GM19372 (cell line): Measurements from ENCODE around the gene TMEM250.

Experiments
- ATAC-seq: cut with Tn5 transposase; IDR thresholded peaks from one replicate; pipeline ENCODE4 v1.9.1; 2021; ENCODE audit warnings: mild to moderate bottlenecking, low read depth, moderate library complexity; ENCODE audit not compliant: unreplicated experiment

TMEM250 gene

DNA sequence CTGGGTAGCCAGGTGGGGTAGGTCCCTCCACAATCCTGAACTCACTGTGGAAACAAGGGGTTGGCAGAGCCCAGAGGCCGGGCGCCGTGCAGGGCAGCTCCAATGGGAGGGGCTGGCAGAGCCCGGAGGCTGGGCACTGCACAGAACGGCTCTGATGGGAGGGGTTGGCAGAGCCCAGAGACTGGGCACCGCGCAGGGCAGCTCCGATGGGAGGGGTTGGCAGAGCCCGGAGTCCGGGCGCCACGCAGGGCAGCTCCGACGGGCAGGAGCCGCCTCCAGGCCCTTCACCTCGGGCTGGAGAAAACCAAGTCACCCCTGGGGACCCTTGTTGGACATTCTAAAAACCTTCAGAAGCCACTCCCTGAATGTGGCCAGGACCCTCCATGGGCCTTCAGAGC lies 32.9 kb downstream of the TMEM250 start:
- no peak for ATAC-seq

DNA sequence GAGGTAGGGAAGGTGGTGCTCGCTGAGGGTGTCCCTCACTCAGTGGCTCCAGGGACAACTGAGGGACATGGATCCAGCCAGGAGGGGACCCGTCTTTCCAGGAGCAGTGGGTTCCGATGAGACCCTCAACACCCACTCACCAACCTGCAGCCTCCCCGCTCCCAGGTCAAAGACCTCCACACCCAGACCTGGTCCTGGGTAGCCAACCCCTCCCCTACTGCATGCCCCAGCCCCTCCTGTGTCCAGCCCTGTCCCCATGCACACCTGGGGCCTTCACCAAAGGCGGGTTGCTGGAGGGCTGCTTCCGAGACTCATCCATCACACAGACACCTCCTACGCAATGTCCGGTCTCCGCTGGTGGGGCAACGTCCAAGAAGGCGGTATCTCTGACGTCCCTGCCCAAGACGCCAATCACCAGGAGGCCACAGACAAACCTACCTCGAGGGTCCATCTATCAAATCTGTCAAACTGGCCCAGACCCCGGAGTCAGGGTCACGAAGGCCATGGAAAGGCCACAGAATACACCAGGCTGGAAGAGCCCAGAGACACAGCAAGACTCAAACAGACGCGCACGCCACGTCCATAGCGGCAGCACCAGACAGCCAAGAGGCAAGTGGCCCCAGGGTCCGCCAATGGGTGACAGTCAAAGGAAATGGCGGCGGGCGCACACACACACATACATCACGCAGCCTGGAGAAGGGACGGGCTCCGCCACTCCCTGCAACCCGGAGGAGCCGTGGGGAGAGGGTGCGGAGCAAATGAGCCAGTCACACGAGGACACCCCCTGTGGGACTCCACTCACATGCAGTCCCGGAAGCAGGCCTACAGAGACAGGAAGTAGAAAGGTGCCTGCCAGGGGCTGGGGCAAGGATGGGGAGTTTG lies 34.4 kb downstream of the TMEM250 start:
- no peak for ATAC-seq

DNA sequence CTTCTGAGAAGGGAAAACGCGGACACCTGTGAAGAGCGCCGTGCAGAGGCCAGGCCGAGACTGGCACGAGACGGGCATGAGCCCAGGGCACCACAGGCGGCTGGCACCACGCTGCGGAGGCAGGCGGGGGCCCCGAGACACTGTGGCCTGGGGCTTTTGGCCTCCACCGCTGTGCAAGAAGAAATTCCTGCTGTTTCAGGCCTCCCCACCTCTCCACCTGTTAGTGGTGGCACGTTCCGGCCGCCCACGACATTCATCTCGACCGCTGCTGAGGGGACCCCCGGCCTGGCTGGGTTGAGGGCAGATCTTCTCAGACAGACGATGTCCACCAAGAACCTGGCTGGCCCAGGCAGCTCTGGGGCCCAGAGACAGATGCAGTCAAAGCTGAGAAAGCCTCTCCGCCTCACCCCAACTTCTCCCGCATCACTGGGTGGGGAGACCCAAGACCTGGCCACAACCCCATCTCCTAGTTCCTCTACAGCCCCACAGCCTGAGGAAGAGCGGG lies 35.1 kb downstream of the TMEM250 start:
- no peak for ATAC-seq

DNA sequence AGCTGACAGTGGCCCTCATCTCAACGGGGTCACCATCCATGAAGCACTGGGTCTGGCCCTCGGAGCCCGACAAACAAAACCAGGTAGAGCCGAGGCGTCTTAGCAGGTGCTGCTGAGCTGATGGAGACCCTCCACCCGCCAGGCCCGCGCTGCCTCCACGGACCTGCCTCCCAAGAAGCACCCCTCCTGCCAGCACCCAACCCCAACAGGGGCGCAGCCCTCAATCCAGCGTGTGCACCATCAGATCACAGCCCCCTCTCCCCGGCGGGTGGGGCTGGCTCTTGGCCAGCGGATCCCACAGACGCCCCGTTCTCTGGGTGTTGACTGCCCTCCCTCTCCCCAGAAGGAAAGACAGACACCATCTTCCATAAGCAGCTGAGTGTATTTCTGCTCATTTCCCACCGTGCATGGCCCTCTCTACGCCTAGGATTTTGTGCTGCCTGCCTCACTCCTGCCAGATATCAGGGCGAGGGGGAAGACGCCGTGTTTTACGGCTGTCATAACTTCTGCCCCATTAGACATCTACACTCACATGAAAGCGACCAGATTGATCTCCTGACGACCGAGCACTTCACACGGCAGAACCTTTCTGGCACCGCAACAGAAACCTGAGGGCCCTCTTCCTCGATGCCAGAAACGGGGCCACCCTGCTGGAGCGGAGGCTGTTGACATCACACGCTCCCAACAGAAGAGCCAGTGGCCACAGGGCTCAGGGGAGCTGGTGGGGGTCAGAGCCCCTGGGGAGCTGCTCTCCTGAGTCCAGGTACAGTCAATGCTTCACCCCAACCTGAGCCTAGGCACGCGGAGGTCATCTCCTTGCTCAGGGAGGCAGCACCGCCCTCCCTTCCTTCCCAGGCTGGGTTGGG lies 35.9 kb downstream of the TMEM250 start:
- no peak for ATAC-seq

DNA sequence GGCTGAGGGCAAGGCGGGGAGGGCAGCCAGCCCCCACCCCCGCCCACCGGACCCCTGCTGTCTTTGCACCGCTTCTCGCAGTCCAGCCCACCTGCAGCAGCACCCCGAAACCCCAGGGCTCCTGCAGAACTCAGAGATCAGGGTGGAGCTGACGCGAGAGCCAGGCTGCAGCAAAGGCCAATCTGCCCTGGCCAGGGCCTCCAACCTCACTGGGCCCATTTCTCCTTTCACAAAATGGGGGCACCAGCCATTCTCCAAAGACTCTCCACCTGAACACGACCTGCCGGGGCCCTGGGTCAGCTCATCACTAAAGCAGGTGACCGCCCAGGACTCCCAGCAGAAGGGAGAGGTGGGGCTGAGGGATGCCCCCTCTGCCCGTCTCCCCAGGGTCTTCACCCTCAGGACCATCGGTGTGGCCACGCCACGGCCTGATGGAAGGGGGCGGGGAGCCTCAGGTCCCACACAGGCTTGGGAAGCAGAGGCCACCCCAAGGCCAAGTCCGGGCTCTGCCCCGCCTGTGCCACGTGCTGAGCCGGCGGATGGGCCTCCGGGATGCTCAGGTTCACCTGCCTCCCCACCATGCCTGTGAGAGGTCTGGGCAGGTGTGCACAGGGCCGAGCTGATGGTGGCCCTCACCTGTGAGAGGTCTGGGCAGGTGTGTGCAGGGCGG lies 36.7 kb downstream of the TMEM250 start:
- no peak for ATAC-seq

DNA sequence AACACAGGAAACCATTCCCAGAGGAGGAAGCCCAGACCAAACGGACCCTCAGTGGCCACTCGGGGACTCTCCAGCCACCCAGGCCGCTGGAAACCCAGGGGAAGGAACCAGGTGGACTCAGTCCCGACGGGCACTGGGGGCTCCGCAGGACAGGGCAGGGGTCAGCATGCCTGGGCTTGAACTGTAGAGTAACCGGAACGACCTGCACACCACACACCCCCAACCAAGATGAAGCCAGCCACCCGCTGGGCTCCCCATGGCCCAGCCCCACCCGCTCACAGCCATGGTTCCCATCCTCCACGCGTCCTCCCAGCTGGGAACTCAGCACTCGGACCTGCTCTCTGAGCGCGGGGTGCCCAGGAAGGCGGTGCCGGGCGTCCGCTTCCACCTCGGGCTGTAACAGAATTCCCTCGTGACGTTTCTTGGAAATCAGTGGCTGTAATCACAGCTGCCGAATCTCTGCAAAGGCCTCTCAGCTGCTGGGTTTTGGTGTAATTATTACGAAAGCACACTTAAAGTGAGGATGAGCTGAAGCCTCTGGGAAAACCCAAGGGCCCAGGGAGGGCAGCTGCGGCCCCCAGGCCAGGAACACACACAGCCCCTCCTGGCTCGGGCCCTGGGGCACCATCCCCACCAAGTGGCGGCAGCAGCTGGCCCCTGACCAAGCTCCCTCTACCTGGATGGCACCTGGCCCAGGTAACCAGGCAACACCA lies 37.4 kb downstream of the TMEM250 start:
- no peak for ATAC-seq

DNA sequence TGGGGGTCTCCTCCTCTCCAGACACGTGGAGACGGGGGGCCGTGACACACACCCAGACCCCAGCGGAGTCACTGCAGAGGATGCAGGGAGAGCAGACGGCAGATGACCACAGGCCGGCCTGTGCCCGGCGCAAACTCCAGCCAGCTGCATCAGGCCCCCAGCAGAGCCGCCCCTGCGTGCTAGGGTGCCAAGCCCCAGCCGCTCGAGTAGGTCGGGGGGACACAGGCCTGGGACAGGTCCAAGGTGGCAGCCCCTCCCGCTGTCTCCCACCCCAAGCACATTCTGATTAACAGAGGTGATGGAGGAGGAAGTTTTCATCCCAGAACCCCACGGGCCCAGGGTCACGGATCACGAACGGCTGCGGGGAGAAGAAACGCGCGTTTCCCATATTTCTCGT lies 38.0 kb downstream of the TMEM250 start:
- no peak for ATAC-seq

DNA sequence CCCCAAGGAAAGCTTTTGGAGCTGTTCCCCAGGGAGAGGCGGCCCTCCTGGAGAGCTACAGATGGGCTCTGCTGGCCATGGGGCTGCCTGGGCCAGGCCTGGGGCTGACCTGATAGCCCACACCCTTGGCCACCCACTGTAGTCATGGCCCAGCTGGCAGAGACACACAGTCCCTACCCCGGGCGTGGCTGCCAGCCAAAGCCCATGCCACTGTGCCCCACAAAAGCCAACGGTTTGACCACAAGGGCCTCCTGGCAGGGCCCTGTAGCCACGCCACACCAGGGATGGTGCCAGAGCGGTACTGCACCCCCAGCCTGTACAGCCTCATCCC lies 38.8 kb downstream of the TMEM250 start:
- no peak for ATAC-seq

DNA sequence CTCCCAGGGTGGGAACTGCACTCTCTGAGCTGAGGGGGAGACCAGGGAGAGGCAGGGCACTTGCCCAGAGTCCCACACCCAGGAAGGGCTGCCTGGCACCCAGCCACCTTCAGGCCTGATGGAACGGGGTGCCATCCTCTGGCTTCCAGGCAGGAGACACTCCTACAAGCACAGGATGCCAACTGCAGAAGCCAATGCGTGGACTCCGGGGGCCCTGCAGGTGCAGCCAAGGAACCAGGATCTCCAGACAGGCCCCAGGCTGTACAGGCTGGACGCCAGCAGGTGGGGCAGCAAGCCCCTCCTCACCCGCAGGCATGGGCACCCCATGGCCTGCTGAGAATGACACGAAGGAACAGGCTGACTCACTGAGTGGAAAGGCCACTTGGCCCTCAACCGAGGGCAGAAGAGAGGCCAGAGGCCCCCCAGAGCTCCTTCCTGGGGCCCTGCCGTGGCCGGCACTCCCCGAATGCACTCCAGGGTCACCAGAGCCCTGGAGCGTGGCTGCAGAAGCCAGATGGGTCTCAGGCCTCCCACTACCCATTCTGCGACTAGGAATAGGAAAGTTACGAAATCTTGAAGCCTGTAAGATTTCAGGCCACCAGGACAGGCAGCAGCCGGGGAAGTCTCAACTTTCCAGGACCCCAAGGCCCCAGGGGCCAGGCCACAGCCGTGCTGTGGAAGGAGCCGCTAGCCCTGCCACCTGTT lies 39.3 kb downstream of the TMEM250 start:
- no peak for ATAC-seq

DNA sequence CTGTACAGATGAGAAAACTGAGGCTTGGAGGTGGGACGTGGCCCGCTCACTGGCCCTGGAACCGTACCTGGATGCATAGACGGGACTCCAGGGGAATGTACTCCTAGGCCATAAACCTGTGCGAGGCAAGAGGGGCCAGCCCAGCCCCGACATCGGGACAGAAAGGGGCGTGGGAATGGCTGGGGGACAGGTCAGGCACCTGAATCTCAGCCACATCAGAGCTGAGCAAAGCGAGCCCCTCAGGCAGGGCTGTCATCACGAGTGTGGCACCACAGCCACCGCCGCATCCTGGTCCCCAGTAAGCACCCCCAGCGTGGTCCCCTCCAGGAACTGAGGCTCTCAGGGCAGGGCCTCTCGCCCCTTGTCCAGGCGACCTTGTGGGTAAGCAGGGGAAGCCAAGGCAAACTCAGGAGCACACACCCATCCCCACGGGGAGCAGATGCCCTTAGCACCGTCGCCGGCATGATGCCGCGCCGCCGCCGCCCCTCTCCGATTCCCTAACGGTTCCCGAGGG lies 40.1 kb downstream of the TMEM250 start:
- ATAC-seq: no peak

DNA sequence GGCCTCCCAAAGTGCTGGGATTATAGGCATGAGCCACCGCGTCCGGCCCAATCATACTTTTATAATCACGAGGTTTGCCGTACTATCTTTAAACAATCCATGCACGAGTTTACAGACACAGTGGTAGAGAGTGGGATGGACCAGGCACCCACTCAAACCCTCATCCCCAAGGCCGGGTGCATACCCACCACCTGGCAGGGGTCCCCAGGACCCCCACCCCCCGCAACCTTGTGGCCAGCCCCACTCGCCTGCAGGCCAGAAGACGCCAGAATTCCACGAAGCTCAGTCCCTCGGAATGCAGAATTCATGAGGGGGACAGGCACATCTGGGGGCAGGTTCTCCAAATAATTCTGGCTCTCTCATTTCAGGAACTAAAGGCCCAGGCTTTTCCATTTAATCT lies 40.7 kb downstream of the TMEM250 start:
- no peak for ATAC-seq

DNA sequence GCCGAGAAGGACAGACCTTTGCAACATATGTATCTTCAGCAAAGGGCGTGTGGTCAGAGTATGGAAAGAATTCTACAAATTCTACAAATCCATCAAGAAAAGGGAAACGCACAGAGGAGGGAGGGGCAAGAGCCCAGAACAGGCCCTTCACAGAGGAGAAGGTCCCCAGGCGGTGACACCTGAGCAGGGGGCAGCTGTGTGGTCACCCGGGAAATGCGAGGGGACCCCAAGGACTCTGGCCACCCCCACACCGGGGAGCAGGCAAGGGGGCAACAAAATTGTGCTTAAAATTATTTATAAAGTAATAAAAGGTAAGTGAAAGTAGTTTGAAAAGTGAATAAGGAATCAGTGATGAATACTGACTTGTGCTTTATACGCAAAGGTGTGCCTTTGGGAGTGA lies 41.2 kb downstream of the TMEM250 start:
- ATAC-seq: no peak

DNA sequence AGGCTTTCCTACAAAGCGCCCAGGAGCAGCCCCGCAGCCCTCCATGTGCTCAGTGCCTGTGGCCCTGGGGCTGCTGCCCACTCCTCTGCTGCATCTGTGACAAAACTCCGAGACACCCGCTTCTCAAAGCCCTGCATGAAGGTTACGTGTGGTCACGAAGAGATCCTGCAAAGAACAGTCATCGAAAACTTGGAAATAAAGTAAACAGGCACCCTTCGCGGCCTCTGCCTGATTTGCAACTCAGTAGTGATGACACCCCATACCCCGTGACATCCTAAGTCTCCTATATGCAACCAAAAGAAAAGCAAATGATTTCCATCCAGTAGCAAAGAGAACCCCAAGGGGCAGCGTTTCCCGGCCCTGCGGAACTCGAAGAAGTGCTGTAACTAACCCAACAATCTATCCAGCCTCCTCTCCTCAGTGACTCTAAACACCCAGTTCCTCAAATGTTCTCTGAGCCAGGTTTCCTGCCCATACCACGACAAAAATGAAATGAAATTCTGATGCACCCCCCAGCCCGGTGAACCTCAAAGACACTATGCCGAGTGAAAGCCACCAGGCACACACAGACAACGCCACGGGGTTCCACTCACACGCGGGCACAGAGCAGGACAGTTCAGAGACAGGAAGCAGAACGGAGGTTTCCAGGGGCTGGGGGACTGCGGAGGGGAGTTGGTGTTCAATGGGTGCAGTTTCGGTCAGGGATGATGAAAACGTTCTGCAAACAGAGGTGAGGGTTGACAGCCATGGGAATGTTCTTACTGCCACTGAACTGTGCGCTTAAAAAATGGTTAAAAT lies 42.6 kb downstream of the TMEM250 start:
- no peak for ATAC-seq

DNA sequence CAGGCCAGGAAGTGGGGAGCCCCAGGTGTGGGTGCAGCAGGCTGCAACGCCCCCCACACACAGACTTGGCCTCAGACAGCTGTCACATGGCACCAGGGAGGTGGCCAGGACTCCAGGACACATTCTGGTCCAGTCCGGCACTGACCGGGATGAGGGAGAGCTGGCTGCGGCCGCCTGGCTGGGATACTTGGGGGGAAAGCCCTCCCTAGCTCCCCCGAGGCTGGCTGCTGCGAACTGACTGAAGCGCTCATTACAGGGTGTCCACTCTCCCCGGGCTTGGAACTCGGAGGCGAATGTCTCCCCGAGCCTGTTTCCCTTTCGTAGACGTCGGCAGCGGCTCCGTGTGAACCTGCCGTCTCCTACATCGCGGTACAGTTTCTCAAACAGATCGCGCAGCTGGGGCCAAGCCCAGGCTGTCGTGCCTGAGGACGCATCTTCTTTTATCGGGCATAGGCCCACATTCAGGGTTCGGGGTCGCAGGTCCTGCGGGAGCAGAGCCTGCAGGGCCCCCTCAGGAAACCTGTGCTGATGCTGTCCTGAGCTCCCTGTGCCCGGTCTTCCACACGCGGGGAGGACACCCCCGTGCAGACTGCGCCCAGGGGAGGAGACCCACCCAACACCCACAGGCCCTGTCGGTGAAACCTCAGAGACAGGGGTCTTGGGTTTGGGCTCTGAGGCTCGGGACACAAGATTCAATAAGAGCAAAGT lies 43.4 kb downstream of the TMEM250 start:
- no peak for ATAC-seq

DNA sequence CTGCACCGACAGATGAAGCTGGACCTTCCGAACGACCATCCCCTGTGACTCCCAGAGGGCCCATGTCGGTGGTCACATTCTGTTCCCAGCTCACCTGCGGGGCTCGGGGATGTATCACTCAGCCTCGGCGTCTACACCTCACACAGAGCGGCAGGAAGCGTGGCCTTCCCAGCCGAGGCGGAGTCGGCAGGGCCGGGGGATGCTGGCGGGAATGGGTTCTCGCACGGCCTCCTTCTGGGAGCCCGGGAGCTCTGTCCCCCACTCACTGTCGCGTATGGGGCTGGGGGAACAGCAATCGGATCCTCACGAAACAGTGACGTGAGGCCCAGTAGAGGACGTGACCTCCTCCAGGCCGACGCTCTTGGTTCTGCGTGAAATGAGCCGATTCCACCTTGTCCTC lies 44.0 kb downstream of the TMEM250 start:
- no peak for ATAC-seq
